GM12864 (cell line): ENCODE data around the gene RAET1E.

Experiments used
- DNase-seq: peaks from one replicate; pipeline ENCODE4 v3.0.0-alpha.2; 2011; ENCODE audit warnings: low read depth
- H3K4me3 ChIP-seq: 2 replicates; pipeline ENCODE4 v1.5.1; 2011; ENCODE audit warnings: mild to moderate bottlenecking, low read depth, low read length, control low read depth
- CTCF ChIP-seq: IDR thresholded peaks from 2 replicates; pipeline ENCODE4 v1.5.1; 2011; ENCODE audit warnings: low read depth, mild to moderate bottlenecking, moderate library complexity, low read length, control low read depth, inconsistent platforms; ENCODE audit errors: missing control alignments

The RAET1E gene

GRCh38 chr6:149872233-149872632 lies 25.7 kb downstream of the RAET1E start:
- no peak for DNase-seq
- no peak overlapping the region for H3K4me3 ChIP-seq
- no peak for TF ChIP-seq CTCF

- no peak overlapping the region for H3K4me3 ChIP-seq
- no peak for TF ChIP-seq CTCF
- DNase-seq = no peak
These were observed 26.7 kb downstream of the RAET1E start for GRCh38 chr6:149871182-149871581.

GRCh38 chr6:149869275-149869892 lies 28.5 kb downstream of the RAET1E start:
- TF ChIP-seq CTCF = no peak
- H3K4me3 ChIP-seq = no peak overlapping the region
- no peak for DNase-seq

- TF ChIP-seq CTCF = no peak
- no peak for DNase-seq
- H3K4me3 ChIP-seq = no peak overlapping the region
These were observed 29.9 kb downstream of the RAET1E start for GRCh38 chr6:149867876-149868640.

GRCh38 chr6:149864578-149865535 lies 33.1 kb downstream of the RAET1E start:
- TF ChIP-seq CTCF = peak; percentile 46
- no peak for DNase-seq

GRCh38 chr6:149863698-149864577 lies 34.0 kb downstream of the RAET1E start, which contains the start of gene LRP11:
Gene LRP11 (minus strand): TSS chr6:149864359. CDS start chr6:149864020, 339 bp downstream.
- DNase-seq = no peak
- no peak for TF ChIP-seq CTCF
- peak within 1 kb of the TSS; percentile 52 for H3K4me3 ChIP-seq

More at GRCh38 chr6:149864578-149865535, 33.1 kb downstream of the RAET1E start:
- H3K4me3 ChIP-seq = no peak overlapping the region; the same call in 1 of the 2 replicates
